B cell (primary cell): ENCODE results near the gene PAQR4. TPM values are rescaled to one million over a fixed set of nuclear protein-coding genes. Genes with fewer than 3 reads are reported as not detected.

ENCODE experiments used
- ATAC-seq: fragments of 200-7000 bp; cut with Tn5 transposase; one replicate; pipeline ENCODE4 v1.10.0; 2021; ENCODE audit warnings: low read depth, mild to moderate bottlenecking, moderate number of reproducible peaks, moderate library complexity
- CTCF ChIA-PET: fragments of 350-600 bp; sonication (Branson Sonifier 250); formaldehyde crosslinking; loops from one replicate; lab custom pipeline; 2021; ENCODE audit warnings: antibody characterized with exemption, inconsistent platforms; lab: Charles Lee
- POLR2A ChIA-PET: fragments of 350-600 bp; sonication (Branson Sonifier 250); formaldehyde crosslinking; loops from one replicate; lab custom pipeline; 2021; ENCODE audit warnings: antibody characterized with exemption; lab: Charles Lee
- DNase-seq: peaks from one replicate; pipeline ENCODE4 v3.0.0; 2013
- H2AFZ ChIP-seq: 2 replicates; pipeline ENCODE4 v1.6.1; 2012; ENCODE audit warnings: mild to moderate bottlenecking, low read depth, low read length; ENCODE audit not compliant: insufficient read depth, poor library complexity, severe bottlenecking
- H3K27ac ChIP-seq, 2 donors: 1 replicate in 1 of 2; 2 replicates in 1 of 2; pipeline ENCODE4 v1.5.1; 2012 to 2013; ENCODE audit warnings: low read length in 2 of 2, mild to moderate bottlenecking in 2 of 2, moderate library complexity in 1 of 2
- H3K27me3 ChIP-seq, 4 experiments: fragments of 200-600 bp in 1 of 4; sonication (generic) in 1 of 4; replicated peaks in 1 of 4; 1 replicate in 2 of 4; 2 replicates in 2 of 4; pipeline versions ENCODE4 v1.6.1 to v1.7.0; 2013 to 2016; ENCODE audit warnings: low read length in 3 of 4, mild to moderate bottlenecking in 2 of 4, mixed read lengths in 1 of 4, moderate library complexity in 1 of 4; ENCODE audit not compliant: insufficient read depth in 4 of 4, control insufficient read depth in 3 of 4; ENCODE audit errors: control extremely low read depth in 1 of 4
- H3K36me3 ChIP-seq, 2 experiments: replicated peaks in 1 of 2; 1 replicate in 1 of 2; 2 replicates in 1 of 2; pipeline versions ENCODE4 v1.6.1 to v1.7.1; 2013; ENCODE audit warnings: low read length in 1 of 2; ENCODE audit not compliant: insufficient read depth in 2 of 2, control insufficient read depth in 1 of 2; ENCODE audit errors: control extremely low read depth in 1 of 2, extremely low read depth in 1 of 2
- H3K4me1 ChIP-seq, 2 donors: fragments of 200-600 bp in 1 of 2; sonication (generic) in 1 of 2; 1 replicate in 1 of 2; 2 replicates in 1 of 2; pipeline versions ENCODE4 v1.5.1 to v1.6.1; 2013 to 2017; ENCODE audit warnings: low read length in 2 of 2; ENCODE audit not compliant: control insufficient read depth in 2 of 2, insufficient read depth in 2 of 2
- H3K4me2 ChIP-seq: replicated peaks from 2 replicates; pipeline ENCODE3; 2012; ENCODE audit warnings: mild to moderate bottlenecking, low read depth, low read length; ENCODE audit not compliant: poor library complexity, severe bottlenecking
- H3K4me3 ChIP-seq, 5 experiments: fragments of 200-600 bp in 1 of 5; sonication (generic) in 1 of 5; 1 replicate in 3 of 5; 2 replicates in 2 of 5; pipeline versions ENCODE4 v1.5.1 to v1.7.0; 2011 to 2016; ENCODE audit warnings: low read length in 4 of 5, mild to moderate bottlenecking in 4 of 5, low read depth in 2 of 5, control low read depth in 1 of 5, moderate library complexity in 1 of 5; ENCODE audit not compliant: insufficient read depth in 1 of 5; ENCODE audit errors: control extremely low read depth in 1 of 5, extremely low read depth in 1 of 5
- H3K79me2 ChIP-seq: fragments of 200-600 bp; sonication (generic); one replicate; pipeline ENCODE4 v1.6.0; 2016; ENCODE audit warnings: low read length; ENCODE audit not compliant: control insufficient read depth, insufficient read depth
- H3K9ac ChIP-seq: fragments of 200-600 bp; sonication (generic); 2 replicates; pipeline ENCODE4 v1.6.1; 2017; ENCODE audit warnings: mild to moderate bottlenecking, low read length, moderate library complexity
- H3K9me3 ChIP-seq, 3 donors: one replicate each; pipeline versions ENCODE4 v1.6.1 to v1.7.1; 2013; ENCODE audit warnings: low read length in 2 of 3; ENCODE audit not compliant: control insufficient read depth in 2 of 3, insufficient read depth in 1 of 3; ENCODE audit errors: control extremely low read depth in 1 of 3
- H4K20me1 ChIP-seq: 2 replicates; pipeline ENCODE4 v1.6.0; 2012; ENCODE audit warnings: mild to moderate bottlenecking, low read length; ENCODE audit not compliant: insufficient read depth, control insufficient read depth, poor library complexity, severe bottlenecking
- H3K27ac Mint-ChIP-seq: one replicate; pipeline ENCODE4 v1.8.0; 2021; ENCODE audit warnings: mixed read lengths
- H3K27me3 Mint-ChIP-seq: one replicate; pipeline ENCODE4 v1.8.0; 2021; ENCODE audit warnings: mixed read lengths
- H3K4me1 Mint-ChIP-seq: one replicate; pipeline ENCODE4 v1.8.0; 2021; ENCODE audit warnings: mixed read lengths
- H3K4me3 Mint-ChIP-seq: one replicate; pipeline ENCODE4 v1.8.0; 2021; ENCODE audit warnings: mixed read lengths
- H3K9me3 Mint-ChIP-seq: one replicate; pipeline ENCODE4 v1.8.0; 2022; ENCODE audit warnings: mixed read lengths; ENCODE audit not compliant: insufficient read depth
- EZH2 ChIP-seq: IDR thresholded peaks from 2 replicates; pipeline ENCODE4 v1.6.1; 2012; ENCODE audit warnings: borderline replicate concordance, low read depth, mild to moderate bottlenecking, moderate library complexity, low read length; ENCODE audit not compliant: insufficient read depth, poor library complexity, severe bottlenecking
- WGBS: methylation state at CpG from one replicate; pipeline ENCODE4 v1.1.5; 2013; ENCODE audit warnings: missing lambda C conversion rate; ENCODE audit not compliant: insufficient coverage; 5-methylcytosine and 5-hydroxymethylcytosine counted together
- intact Hi-C: fragments of 100-400 bp; cut with micrococcal nuclease; formaldehyde crosslinking; loops from one replicate; pipeline ENCODE4 v1.10.0; 2022
- polyA plus RNA-seq: library from polyadenylated mRNA; depleted of rRNA; stranded (reverse); fragments of >200 nt; gene quantifications from 2 replicates; pipeline ENCODE4 v1.2.3, GENCODE V29; 2012
- total RNA-seq, 2 donors: library from RNA; stranded (reverse); fragments of 120-200 nt in 1 of 2; gene quantifications; 1 replicate in 1 of 2; 2 replicates in 1 of 2; pipeline versions ENCODE4 v1.2.3 to v1.2.4, GENCODE V29; 2013 to 2022
- TF ChIP-seq, protein P1 (sequence below): fragments of 200-600 bp; IDR thresholded peaks from one replicate; pipeline ENCODE4 v1.8.0; 2022; ENCODE audit warnings: antibody characterized with exemption, mild to moderate bottlenecking

The PAQR4 gene
- total and polyA plus RNA-seq, 2 donors (not counting 1 experiment from before 2014, with no cell fraction given) = 2.6 to 2.8 TPM

DNA sequence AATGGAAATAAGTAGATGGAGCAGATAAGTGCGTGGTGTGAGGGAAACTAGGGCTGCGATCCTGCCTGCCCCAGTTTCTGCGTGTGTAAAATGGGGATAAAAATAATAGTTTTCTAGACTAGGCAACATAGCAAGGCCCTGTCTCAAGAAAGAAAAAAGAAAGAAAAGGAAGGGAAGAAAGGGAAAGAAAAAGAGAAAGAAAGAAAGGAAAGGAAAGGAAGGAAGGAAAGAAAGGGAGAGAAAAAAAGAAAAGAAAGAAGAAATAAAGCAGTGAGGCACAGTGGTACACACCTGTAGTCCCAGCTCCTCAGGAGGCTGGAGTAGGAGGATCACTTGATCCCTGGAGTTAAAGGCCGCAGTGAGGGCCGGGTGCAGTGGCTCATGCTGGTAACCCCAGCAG lies 13.3 kb downstream of the PAQR4 start:
- Histone ChIP-seq H3K79me2 (peaks cover 6% of the 10 kb centered on the region), H3K27ac (no peak overlapping the region), H4K20me1 (peaks cover 5% of the 10 kb centered on the region), H3K36me3 (no peaks in the 10 kb centered on the region), H3K9me3 (no peaks in the 10 kb centered on the region), H3K4me3 (no peak overlapping the region), H3K4me1 (peaks cover 18 to 39% of the 10 kb centered on the region in 2 donors), H3K27me3 (peaks cover 0 to 10% (median 1%) of the 10 kb centered on the region in 4 experiments), H2AFZ (no peak overlapping the region), H3K4me2 (peak overlapping the region; percentile 83), H3K9ac (no peak overlapping the region)
- no peak for TF ChIP-seq EZH2
- POLR2A ChIA-PET = interaction anchor here (0.7 kb wide), 1 partner anchor 46 kb away, joined by 6 read pairs; no protein-coding TSS in a partner anchor
- no peaks in the 10 kb centered on the region for H3K9me3 Mint-ChIP-seq
- ATAC-seq (no peak), DNase-seq (no peak)
- H3K27me3 Mint-ChIP-seq = no peaks in the 10 kb centered on the region
- 94% methylated on average over 3 of the region's 5 CpGs for WGBS
- no peak overlapping the region for H3K27ac Mint-ChIP-seq
- CTCF ChIA-PET = interaction anchor here (1.1 to 1.9 kb wide), 5 partner anchors 12 to 55 kb away, joined by 3 to 7 read pairs (median 4); no protein-coding TSS in a partner anchor
- intact Hi-C loops = loop anchor here (5.0 kb wide), 2 partner anchors 100 to 205 kb away; partner anchors contain the start of genes ELOB and FLYWCH2
- H3K4me3 Mint-ChIP-seq = peak overlapping the region; percentile 53
- peaks cover 21% of the 10 kb centered on the region for H3K4me1 Mint-ChIP-seq

- no peaks in the 10 kb centered on the region for H3K27me3 Mint-ChIP-seq
- intact Hi-C loops = loop anchor here (1.0 to 5.0 kb wide), 4 partner anchors 18 to 206 kb away; partner anchors contain the start of genes ELOB and FLYWCH2
- peak; percentile 79 for DNase-seq
- Histone ChIP-seq H4K20me1 (peaks cover 5% of the 10 kb centered on the region), H3K36me3 (no peaks in the 10 kb centered on the region), H3K9ac (peak overlapping the region; percentile 45), H3K9me3 (no peaks in the 10 kb centered on the region), H3K27me3 (peaks cover 0 to 12% (median 1%) of the 10 kb centered on the region in 4 experiments), H3K27ac (no peak overlapping the region), H3K79me2 (peaks cover 6% of the 10 kb centered on the region), H2AFZ (peak overlapping the region; percentile 76), H3K4me3 (peak overlapping the region in 3 of 5 experiments; percentile 29 to 55 (median 42)), H3K4me2 (peak overlapping the region; percentile 83), H3K4me1 (peaks cover 18 to 39% of the 10 kb centered on the region in 2 donors)
- peaks cover 21% of the 10 kb centered on the region for H3K4me1 Mint-ChIP-seq
- peak overlapping the region; percentile 63 for H3K4me3 Mint-ChIP-seq
- no peak for TF ChIP-seq EZH2
- TF ChIP-seq, protein P1, sequence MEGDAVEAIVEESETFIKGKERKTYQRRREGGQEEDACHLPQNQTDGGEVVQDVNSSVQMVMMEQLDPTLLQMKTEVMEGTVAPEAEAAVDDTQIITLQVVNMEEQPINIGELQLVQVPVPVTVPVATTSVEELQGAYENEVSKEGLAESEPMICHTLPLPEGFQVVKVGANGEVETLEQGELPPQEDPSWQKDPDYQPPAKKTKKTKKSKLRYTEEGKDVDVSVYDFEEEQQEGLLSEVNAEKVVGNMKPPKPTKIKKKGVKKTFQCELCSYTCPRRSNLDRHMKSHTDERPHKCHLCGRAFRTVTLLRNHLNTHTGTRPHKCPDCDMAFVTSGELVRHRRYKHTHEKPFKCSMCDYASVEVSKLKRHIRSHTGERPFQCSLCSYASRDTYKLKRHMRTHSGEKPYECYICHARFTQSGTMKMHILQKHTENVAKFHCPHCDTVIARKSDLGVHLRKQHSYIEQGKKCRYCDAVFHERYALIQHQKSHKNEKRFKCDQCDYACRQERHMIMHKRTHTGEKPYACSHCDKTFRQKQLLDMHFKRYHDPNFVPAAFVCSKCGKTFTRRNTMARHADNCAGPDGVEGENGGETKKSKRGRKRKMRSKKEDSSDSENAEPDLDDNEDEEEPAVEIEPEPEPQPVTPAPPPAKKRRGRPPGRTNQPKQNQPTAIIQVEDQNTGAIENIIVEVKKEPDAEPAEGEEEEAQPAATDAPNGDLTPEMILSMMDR = peak; percentile 97
- peak; percentile 48 for ATAC-seq
- WGBS = 7% methylated on average over 40 of the region's 42 CpGs
- POLR2A ChIA-PET = no interaction called here
- H3K9me3 Mint-ChIP-seq = no peaks in the 10 kb centered on the region
- H3K27ac Mint-ChIP-seq = no peak overlapping the region
- CTCF ChIA-PET = interaction anchor here (0.9 to 1.9 kb wide), 4 partner anchors 17 to 57 kb away, joined by 3 to 7 read pairs (median 5); no protein-coding TSS in a partner anchor
Measured at GRCh38 chr16:2983706-2984136, 14.6 kb downstream of the PAQR4 start.
